Fibroblast of lung (primary cell): ENCODE results near the gene SCIN. TPM values are rescaled to one million over a fixed set of nuclear protein-coding genes. Genes with fewer than 3 reads are reported as not detected.

Experiments used
- DNase-seq, 2 donors: peaks; one replicate each; pipeline versions ENCODE4 v3.0.0 to v3.0.0-alpha.2; 2010; ENCODE audit warnings: low read depth in 2 of 2
- H2AFZ ChIP-seq: 2 replicates; pipeline ENCODE4 v1.5.1; 2012; ENCODE audit warnings: low read length, control low read depth, inconsistent platforms
- H3K27ac ChIP-seq: 2 replicates; pipeline ENCODE4 v1.5.1; 2011; ENCODE audit warnings: low read length, control low read depth; ENCODE audit not compliant: insufficient read depth
- H3K27me3 ChIP-seq: 2 replicates; pipeline ENCODE4 v1.5.1; 2011; ENCODE audit warnings: mild to moderate bottlenecking, low read length; ENCODE audit not compliant: control insufficient read depth, insufficient read depth
- H3K36me3 ChIP-seq: 2 replicates; pipeline ENCODE4 v1.5.1; 2011; ENCODE audit warnings: low read length; ENCODE audit not compliant: control insufficient read depth, insufficient read depth
- H3K4me1 ChIP-seq: 2 replicates; pipeline ENCODE4 v1.5.1; 2011; ENCODE audit warnings: low read length; ENCODE audit not compliant: control insufficient read depth, insufficient read depth; ENCODE audit errors: extremely low read depth
- H3K4me2 ChIP-seq: 2 replicates; pipeline ENCODE4 v1.5.1; 2011; ENCODE audit warnings: low read length, control low read depth; ENCODE audit not compliant: insufficient read depth; ENCODE audit errors: extremely low read depth
- H3K4me3 ChIP-seq, 4 experiments: fragments of 200-600 bp in 1 of 4; sonication (generic) in 1 of 4; replicated peaks in 1 of 4; 2 replicates each; pipeline ENCODE4 v1.5.1; 2011 to 2016; ENCODE audit warnings: low read length in 4 of 4, low read depth in 3 of 4, mild to moderate bottlenecking in 3 of 4, control low read depth in 2 of 4, inconsistent platforms in 1 of 4, mixed read lengths in 1 of 4; ENCODE audit not compliant: insufficient read depth in 1 of 4; ENCODE audit errors: control extremely low read depth in 1 of 4
- H3K79me2 ChIP-seq: 2 replicates; pipeline ENCODE4 v1.5.1; 2012; ENCODE audit warnings: mild to moderate bottlenecking, low read length, inconsistent platforms; ENCODE audit not compliant: control insufficient read depth, insufficient read depth
- H3K9ac ChIP-seq: 2 replicates; pipeline ENCODE4 v1.5.1; 2011; ENCODE audit warnings: mild to moderate bottlenecking, low read length, control low read depth; ENCODE audit not compliant: insufficient read depth
- H3K9me3 ChIP-seq: 2 replicates; pipeline ENCODE4 v1.5.1; 2012; ENCODE audit warnings: low read depth, low read length; ENCODE audit not compliant: control insufficient read depth, insufficient read depth
- H4K20me1 ChIP-seq: 2 replicates; pipeline ENCODE4 v1.5.1; 2011; ENCODE audit warnings: low read length; ENCODE audit not compliant: control insufficient read depth, insufficient read depth; ENCODE audit errors: extremely low read depth
- CTCF ChIP-seq, 2 donors: IDR thresholded peaks in 1 of 2; conservative IDR thresholded peaks in 1 of 2; 1 replicate in 1 of 2; 2 replicates in 1 of 2; pipeline ENCODE4 v1.5.1; 2011 to 2012; ENCODE audit warnings: low read length in 2 of 2, control low read depth in 1 of 2, inconsistent platforms in 1 of 2, low read depth in 1 of 2, mild to moderate bottlenecking in 1 of 2
- EZH2 ChIP-seq: IDR thresholded peaks from 2 replicates; pipeline ENCODE4 v1.5.1; 2012; ENCODE audit warnings: low read length, control low read depth, mild to moderate bottlenecking; ENCODE audit errors: missing control alignments
- polyA plus RNA-seq, 2 donors: library from polyadenylated mRNA; depleted of rRNA in 1 of 2; stranded (reverse) in 1 of 2; unstranded in 1 of 2; fragments of >200 nt; gene quantifications; 2 replicates each; pipeline ENCODE4 v1.2.1, GENCODE V29; 2011 to 2012; ENCODE audit warnings: missing spikeins in 1 of 2
- total RNA-seq: library from RNA; depleted of rRNA; stranded (reverse); fragments of >200 nt; gene quantifications from 2 replicates; pipeline ENCODE4 v1.2.1, GENCODE V29; 2014

Gene SCIN
- total and polyA plus RNA-seq, 2 donors (not counting 1 experiment from before 2014, with no cell fraction given): 0.08 to 0.17 TPM

GRCh38 chr7:12684733-12685132 lies 114.2 kb downstream of the SCIN start:
- Histone ChIP-seq H3K79me2 (peaks cover 8% of the 10 kb centered on the region), H3K4me1 (no peaks in the 10 kb centered on the region), H3K4me3 (no peak overlapping the region), H3K36me3 (no peaks in the 10 kb centered on the region), H3K4me2 (no peak overlapping the region), H4K20me1 (no peaks in the 10 kb centered on the region), H3K9ac (no peak overlapping the region), H3K27me3 (no peaks in the 10 kb centered on the region), H3K9me3 (no peaks in the 10 kb centered on the region), H3K27ac (no peak overlapping the region), H2AFZ (no peak overlapping the region)
- TF ChIP-seq CTCF (conservative IDR thresholded peaks at IDR 0.05 in 1 of 2, IDR thresholded peaks at IDR 0.05 in 1 of 2; ENCODE audit: low read depth in 1 of 2, low read length in 2 of 2) (no peak), EZH2 (no peak)
- no peak for DNase-seq

GRCh38 chr7:12685550-12685949 lies 115.0 kb downstream of the SCIN start:
- no peak overlapping the region for H3K9ac ChIP-seq

GRCh38 chr7:12686234-12686890 lies 115.8 kb downstream of the SCIN start:
- Histone ChIP-seq H3K27ac (peak overlapping the region; percentile 97), H3K4me3 (peak overlapping the region; percentile 81 to 100 (median 92)), H3K9me3 (no peaks in the 10 kb centered on the region), H2AFZ (peak overlapping the region; percentile 8), H4K20me1 (no peaks in the 10 kb centered on the region), H3K4me1 (no peaks in the 10 kb centered on the region), H3K9ac (peak overlapping the region; percentile 98), H3K27me3 (no peaks in the 10 kb centered on the region), H3K36me3 (no peaks in the 10 kb centered on the region), H3K4me2 (peak overlapping the region; percentile 44), H3K79me2 (peaks cover 17% of the 10 kb centered on the region)
- TF ChIP-seq CTCF (conservative IDR thresholded peaks at IDR 0.05 in 1 of 2, IDR thresholded peaks at IDR 0.05 in 1 of 2; ENCODE audit: low read depth in 1 of 2, low read length in 2 of 2) (peak; percentile 37 to 65), EZH2 (no peak)
- peak; percentile 86 to 94 for DNase-seq

More at GRCh38 chr7:12685550-12685949, 115.0 kb downstream of the SCIN start:
- TF ChIP-seq CTCF (conservative IDR thresholded peaks at IDR 0.05 in 1 of 2, IDR thresholded peaks at IDR 0.05 in 1 of 2; ENCODE audit: low read depth in 1 of 2, low read length in 2 of 2): peak; percentile 50 to 51
- no peak for TF ChIP-seq EZH2
- H3K27me3 ChIP-seq: no peaks in the 10 kb centered on the region
- H4K20me1 ChIP-seq: no peaks in the 10 kb centered on the region
- H3K36me3 ChIP-seq: no peaks in the 10 kb centered on the region
- H3K4me2 ChIP-seq: no peak overlapping the region
- no peak overlapping the region for H3K4me3 ChIP-seq
- peak overlapping the region; percentile 97 for H3K27ac ChIP-seq
- peaks cover 14% of the 10 kb centered on the region for H3K79me2 ChIP-seq
- peak; percentile 45 to 53 for DNase-seq
- H2AFZ ChIP-seq: no peak overlapping the region
- no peaks in the 10 kb centered on the region for H3K4me1 ChIP-seq
- no peaks in the 10 kb centered on the region for H3K9me3 ChIP-seq
